Endothelial cell of umbilical vein (primary cell): Measurements from ENCODE around the gene POU6F2. TPM values are rescaled to one million over a fixed set of nuclear protein-coding genes. Genes with fewer than 3 reads are reported as not detected.

ENCODE experiments used
- BruUV-seq: library from RNA; stranded (reverse); fragments of 400-500 nt; replicated peaks from 2 replicates; lab custom pipeline; 2021; lab: Mats Ljungman, UMichigan
- CTCF ChIA-PET: fragments of 300-600, 350-600 bp; sonication (Branson Sonifier 250); formaldehyde crosslinking; loops from one replicate; lab custom pipeline; 2021; ENCODE audit warnings: antibody characterized with exemption, inconsistent platforms; lab: Charles Lee
- POLR2A ChIA-PET: fragments of 300-600, 350-600 bp; sonication (Branson Sonifier 250); formaldehyde crosslinking; loops from one replicate; lab custom pipeline; 2021; ENCODE audit warnings: antibody characterized with exemption, inconsistent platforms; lab: Charles Lee
- DNase-seq: peaks from one replicate; pipeline ENCODE4 v3.0.0-alpha.2; 2011; ENCODE audit warnings: low read depth, low spot score
- FAIRE-seq: peaks from 2 replicates; lab custom pipeline; 2011; peaks lifted over from hg19 to GRCh38; lab: Jason Lieb, UNC
- H2AFZ ChIP-seq: 2 replicates; pipeline ENCODE4 v1.6.0; 2012; ENCODE audit warnings: low read depth, low read length, control low read depth, inconsistent platforms
- H3K27ac ChIP-seq: 2 replicates; pipeline ENCODE4 v1.5.1; 2011; ENCODE audit warnings: low read depth, mild to moderate bottlenecking, control low read depth, low read length, moderate library complexity; ENCODE audit not compliant: insufficient read depth
- H3K27me3 ChIP-seq, 2 experiments: 2 replicates each; pipeline versions ENCODE4 v1.6.0 to v1.6.1; 2011; ENCODE audit warnings: low read length in 2 of 2, mixed read lengths in 1 of 2; ENCODE audit not compliant: control insufficient read depth in 2 of 2, insufficient read depth in 2 of 2
- H3K36me3 ChIP-seq, 2 experiments: 2 replicates in 1 of 2; 3 replicates in 1 of 2; pipeline ENCODE4 v1.5.1; 2011; ENCODE audit warnings: low read length in 2 of 2, mild to moderate bottlenecking in 1 of 2, moderate library complexity in 1 of 2; ENCODE audit not compliant: control insufficient read depth in 2 of 2, insufficient read depth in 2 of 2; ENCODE audit errors: extremely low read depth in 1 of 2
- H3K4me1 ChIP-seq: 3 replicates; pipeline ENCODE4 v1.5.1; 2011; ENCODE audit warnings: mild to moderate bottlenecking, low read length; ENCODE audit not compliant: control insufficient read depth, insufficient read depth; ENCODE audit errors: extremely low read depth
- H3K4me2 ChIP-seq: 2 replicates; pipeline ENCODE4 v1.6.1; 2011; ENCODE audit warnings: low read length, control low read depth, mixed read lengths; ENCODE audit not compliant: insufficient read depth
- H3K4me3 ChIP-seq, 3 experiments: fragments of 200-600 bp in 1 of 3; sonication (generic), shearing (Covaris generic) in 1 of 3; replicated peaks in 1 of 3; 2 replicates each; pipeline ENCODE4 v1.5.1; 2011 to 2016; ENCODE audit warnings: control low read depth in 3 of 3, low read length in 3 of 3, mild to moderate bottlenecking in 2 of 3, inconsistent platforms in 1 of 3, low read depth in 1 of 3, moderate library complexity in 1 of 3; ENCODE audit not compliant: insufficient read depth in 1 of 3
- H3K79me2 ChIP-seq: 2 replicates; pipeline ENCODE4 v1.6.0; 2012; ENCODE audit warnings: low read length, inconsistent platforms; ENCODE audit not compliant: control insufficient read depth, insufficient read depth
- H3K9ac ChIP-seq: replicated peaks from 2 replicates; pipeline ENCODE3; 2011; ENCODE audit warnings: low read length, control low read depth; ENCODE audit not compliant: insufficient read depth; ENCODE audit errors: extremely low read depth
- H3K9me1 ChIP-seq: replicated peaks from 3 replicates; pipeline ENCODE4 v1.6.0; 2011; ENCODE audit warnings: mild to moderate bottlenecking, low read length; ENCODE audit not compliant: control insufficient read depth, insufficient read depth; ENCODE audit errors: extremely low read depth
- H3K9me3 ChIP-seq: replicated peaks from 2 replicates; pipeline ENCODE4 v1.5.1; 2012; ENCODE audit warnings: low read length, inconsistent platforms; ENCODE audit not compliant: control insufficient read depth, insufficient read depth
- H4K20me1 ChIP-seq: replicated peaks from 2 replicates; pipeline ENCODE3; 2011; ENCODE audit warnings: mild to moderate bottlenecking, low read length; ENCODE audit not compliant: control insufficient read depth, insufficient read depth; ENCODE audit errors: extremely low read depth
- EZH2 ChIP-seq: IDR thresholded peaks from 2 replicates; pipeline ENCODE4 v1.6.1; 2012; ENCODE audit warnings: borderline replicate concordance, low read depth, mild to moderate bottlenecking, moderate library complexity, low read length, inconsistent platforms; ENCODE audit not compliant: severe bottlenecking
- FOS ChIP-seq: IDR thresholded peaks from 2 replicates; pipeline ENCODE4 v1.6.1; 2011; ENCODE audit warnings: mild to moderate bottlenecking, low read length, moderate library complexity, borderline replicate concordance; ENCODE audit not compliant: insufficient read depth
- GATA2 ChIP-seq: IDR thresholded peaks from 2 replicates; pipeline ENCODE4 v1.7.0; 2011; ENCODE audit warnings: low read depth, mild to moderate bottlenecking, moderate library complexity, mixed read lengths, low read length; ENCODE audit not compliant: insufficient read length, insufficient read depth
- JUN ChIP-seq: IDR thresholded peaks from 2 replicates; pipeline ENCODE4 v1.6.1; 2011; ENCODE audit warnings: borderline replicate concordance, low read depth; ENCODE audit not compliant: insufficient read length, insufficient read depth
- MYC ChIP-seq: IDR thresholded peaks from one replicate; pipeline ENCODE4 v1.6.1; 2011; ENCODE audit warnings: mild to moderate bottlenecking, low read depth, low read length
- POLR2A ChIP-seq: IDR thresholded peaks from 2 replicates; pipeline ENCODE4 v1.6.1; 2012; ENCODE audit warnings: low read depth, mild to moderate bottlenecking, control low read depth, low read length
- POLR2AphosphoS5 ChIP-seq: IDR thresholded peaks from 2 replicates; pipeline ENCODE4 v1.6.1; 2012; ENCODE audit warnings: low read depth, mild to moderate bottlenecking, control low read depth, low read length, moderate library complexity; ENCODE audit not compliant: insufficient read depth
- dilution Hi-C: fragments of 300-500 bp; cut with MboI; formaldehyde crosslinking; loops from one replicate; pipeline ENCODE4 v1.15.0; 2019; ENCODE audit warnings: low sequenced_read_pairs; ENCODE audit not compliant: extremely low pct_ligation_motif_present
- intact Hi-C: fragments of 100-400 bp; cut with micrococcal nuclease; formaldehyde crosslinking; loops from one replicate; pipeline ENCODE4 v1.10.0; 2022
- polyA plus RNA-seq, 4 experiments: library from polyadenylated mRNA; depleted of rRNA in 3 of 4; stranded (reverse) in 3 of 4; unstranded in 1 of 4; fragments of >200 nt; gene quantifications; 2 replicates each; pipeline versions ENCODE4 v1.2.1 to v1.2.3, GENCODE V29; 2011 to 2012; ENCODE audit warnings: missing spikeins in 1 of 4
- total RNA-seq: library from RNA; stranded (reverse); gene quantifications from 2 replicates; pipeline ENCODE4 v1.2.3, GENCODE V29; 2021
- TF ChIP-seq, protein P1 (sequence below), 2 donors: IDR thresholded peaks; 1 replicate in 1 of 2; 2 replicates in 1 of 2; pipeline ENCODE4 v1.5.1; 2011; ENCODE audit warnings: low read length in 2 of 2, mild to moderate bottlenecking in 2 of 2, moderate library complexity in 2 of 2, control low read depth in 1 of 2, inconsistent platforms in 1 of 2, low read depth in 1 of 2; ENCODE audit not compliant: insufficient read depth in 1 of 2; ENCODE audit errors: extremely low read depth in 1 of 2
- TF ChIP-seq, protein P2 (sequence below): IDR thresholded peaks from 2 replicates; pipeline ENCODE4 v1.6.1; 2011; ENCODE audit not compliant: insufficient read depth, insufficient read length

The POU6F2 gene
- total and polyA plus RNA-seq, 2 donors (not counting 3 experiments of a cell fraction or from before 2014, with no cell fraction given) = 0.29 TPM; not detected in 1

DNA sequence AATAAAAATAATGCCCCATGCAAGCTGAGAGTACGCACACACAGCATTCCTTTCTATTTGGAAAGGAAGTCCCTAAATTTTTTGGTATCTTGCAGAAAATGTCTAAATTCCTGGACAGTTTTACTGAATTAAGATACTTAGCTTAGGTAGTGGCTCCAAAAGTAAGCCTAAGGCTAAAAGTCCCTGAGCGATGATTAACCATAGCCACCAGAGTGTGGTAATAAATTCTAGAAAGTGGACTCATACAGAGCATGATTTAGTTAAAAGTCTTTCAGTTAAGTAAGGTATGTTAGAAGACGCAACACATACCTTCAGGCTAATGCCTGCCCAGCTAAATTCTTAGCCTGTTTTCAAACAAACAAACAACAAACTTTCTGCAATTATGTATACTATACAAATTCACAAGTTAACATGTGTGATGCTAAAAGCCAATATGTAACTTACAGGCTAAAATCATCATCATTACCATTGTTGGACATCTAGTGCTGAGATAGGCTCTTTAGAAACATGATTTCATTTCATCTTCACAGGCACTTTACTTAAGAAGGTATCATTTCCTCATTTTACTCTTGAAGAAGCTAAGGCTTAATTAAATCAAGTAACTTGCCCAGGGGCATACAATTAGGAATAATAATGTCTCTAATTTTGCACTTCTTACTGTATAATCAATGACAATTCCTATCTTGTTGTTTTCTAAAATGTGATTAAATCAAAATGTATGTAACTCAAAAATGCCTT lies 327.1 kb downstream of the POU6F2 start:
- intact Hi-C loops (no loop called here), dilution Hi-C loops (no loop called here)
- Histone ChIP-seq H3K27ac (no peak overlapping the region), H3K9ac (no peak overlapping the region), H3K9me3 (no peaks in the 10 kb centered on the region), H4K20me1 (no peaks in the 10 kb centered on the region), H3K79me2 (no peaks in the 10 kb centered on the region), H3K4me1 (no peaks in the 10 kb centered on the region), H3K36me3 (no peaks in the 10 kb centered on the region), H2AFZ (no peak overlapping the region), H3K27me3 (no peaks in the 10 kb centered on the region), H3K9me1 (no peaks in the 10 kb centered on the region), H3K4me3 (no peak overlapping the region), H3K4me2 (no peak overlapping the region)
- no TSS peak for BruUV-seq
- DNase-seq (no peak), FAIRE-seq (no peak)
- TF ChIP-seq POLR2A (no peak), FOS (no peak), JUN (no peak), EZH2 (no peak), GATA2 (no peak), POLR2AphosphoS5 (no peak), MYC (no peak)
- TF ChIP-seq, protein P1, sequence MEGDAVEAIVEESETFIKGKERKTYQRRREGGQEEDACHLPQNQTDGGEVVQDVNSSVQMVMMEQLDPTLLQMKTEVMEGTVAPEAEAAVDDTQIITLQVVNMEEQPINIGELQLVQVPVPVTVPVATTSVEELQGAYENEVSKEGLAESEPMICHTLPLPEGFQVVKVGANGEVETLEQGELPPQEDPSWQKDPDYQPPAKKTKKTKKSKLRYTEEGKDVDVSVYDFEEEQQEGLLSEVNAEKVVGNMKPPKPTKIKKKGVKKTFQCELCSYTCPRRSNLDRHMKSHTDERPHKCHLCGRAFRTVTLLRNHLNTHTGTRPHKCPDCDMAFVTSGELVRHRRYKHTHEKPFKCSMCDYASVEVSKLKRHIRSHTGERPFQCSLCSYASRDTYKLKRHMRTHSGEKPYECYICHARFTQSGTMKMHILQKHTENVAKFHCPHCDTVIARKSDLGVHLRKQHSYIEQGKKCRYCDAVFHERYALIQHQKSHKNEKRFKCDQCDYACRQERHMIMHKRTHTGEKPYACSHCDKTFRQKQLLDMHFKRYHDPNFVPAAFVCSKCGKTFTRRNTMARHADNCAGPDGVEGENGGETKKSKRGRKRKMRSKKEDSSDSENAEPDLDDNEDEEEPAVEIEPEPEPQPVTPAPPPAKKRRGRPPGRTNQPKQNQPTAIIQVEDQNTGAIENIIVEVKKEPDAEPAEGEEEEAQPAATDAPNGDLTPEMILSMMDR (IDR thresholded peaks at IDR 0.05; ENCODE audit: extremely low read depth in 1 of 2, insufficient read depth in 1 of 2, low read depth in 1 of 2, low read length in 2 of 2) = no peak
- TF ChIP-seq, protein P2, sequence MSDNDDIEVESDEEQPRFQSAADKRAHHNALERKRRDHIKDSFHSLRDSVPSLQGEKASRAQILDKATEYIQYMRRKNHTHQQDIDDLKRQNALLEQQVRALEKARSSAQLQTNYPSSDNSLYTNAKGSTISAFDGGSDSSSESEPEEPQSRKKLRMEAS = no peak
- CTCF ChIA-PET = no interaction called here
- POLR2A ChIA-PET = no interaction called here
